Ovary (tissue), 3 donors: ENCODE measurements around the gene PRSS2.

Source experiments
- POLR2A ChIP-seq: fragments of 450-650 bp; IDR thresholded peaks from one replicate; pipeline ENCODE4 v1.6.1; 2017; ENCODE audit warnings: antibody characterized with exemption, mild to moderate bottlenecking, moderate library complexity
- TF ChIP-seq, protein P1 (sequence below), 3 donors: fragments of 450-650 bp in 2 of 3; fragments of 200-600 bp in 1 of 3; IDR thresholded peaks; one replicate each; pipeline versions ENCODE4 v1.5.1 to v1.8.0; 2016 to 2022; ENCODE audit warnings: antibody characterized with exemption in 3 of 3, mild to moderate bottlenecking in 1 of 3
- donor health status: DM: no; HTN: no; CAD: no.

DNA sequence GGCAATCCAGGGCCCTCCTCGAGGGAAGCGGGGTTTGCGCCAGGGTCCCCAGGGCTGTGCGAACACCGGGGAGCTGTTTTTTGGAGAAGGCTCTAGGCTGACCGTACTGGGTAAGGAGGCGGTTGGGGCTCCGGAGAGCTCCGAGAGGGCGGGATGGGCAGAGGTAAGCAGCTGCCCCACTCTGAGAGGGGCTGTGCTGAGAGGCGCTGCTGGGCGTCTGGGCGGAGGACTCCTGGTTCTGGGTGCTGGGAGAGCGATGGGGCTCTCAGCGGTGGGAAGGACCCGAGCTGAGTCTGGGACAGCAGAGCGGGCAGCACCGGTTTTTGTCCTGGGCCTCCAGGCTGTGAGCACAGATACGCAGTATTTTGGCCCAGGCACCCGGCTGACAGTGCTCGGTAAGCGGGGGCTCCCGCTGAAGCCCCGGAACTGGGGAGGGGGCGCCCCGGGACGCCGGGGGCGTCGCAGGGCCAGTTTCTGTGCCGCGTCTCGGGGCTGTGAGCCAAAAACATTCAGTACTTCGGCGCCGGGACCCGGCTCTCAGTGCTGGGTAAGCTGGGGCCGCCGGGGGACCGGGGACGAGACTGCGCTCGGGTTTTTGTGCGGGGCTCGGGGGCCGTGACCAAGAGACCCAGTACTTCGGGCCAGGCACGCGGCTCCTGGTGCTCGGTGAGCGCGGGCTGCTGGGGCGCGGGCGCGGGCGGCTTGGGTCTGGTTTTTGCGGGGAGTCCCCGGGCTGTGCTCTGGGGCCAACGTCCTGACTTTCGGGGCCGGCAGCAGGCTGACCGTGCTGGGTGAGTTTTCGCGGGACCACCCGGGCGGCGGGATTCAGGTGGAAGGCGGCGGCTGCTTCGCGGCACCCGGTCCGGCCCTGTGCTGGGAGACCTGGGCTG is 26.0 kb downstream of the PRSS2 start:
- TF ChIP-seq, protein P1, sequence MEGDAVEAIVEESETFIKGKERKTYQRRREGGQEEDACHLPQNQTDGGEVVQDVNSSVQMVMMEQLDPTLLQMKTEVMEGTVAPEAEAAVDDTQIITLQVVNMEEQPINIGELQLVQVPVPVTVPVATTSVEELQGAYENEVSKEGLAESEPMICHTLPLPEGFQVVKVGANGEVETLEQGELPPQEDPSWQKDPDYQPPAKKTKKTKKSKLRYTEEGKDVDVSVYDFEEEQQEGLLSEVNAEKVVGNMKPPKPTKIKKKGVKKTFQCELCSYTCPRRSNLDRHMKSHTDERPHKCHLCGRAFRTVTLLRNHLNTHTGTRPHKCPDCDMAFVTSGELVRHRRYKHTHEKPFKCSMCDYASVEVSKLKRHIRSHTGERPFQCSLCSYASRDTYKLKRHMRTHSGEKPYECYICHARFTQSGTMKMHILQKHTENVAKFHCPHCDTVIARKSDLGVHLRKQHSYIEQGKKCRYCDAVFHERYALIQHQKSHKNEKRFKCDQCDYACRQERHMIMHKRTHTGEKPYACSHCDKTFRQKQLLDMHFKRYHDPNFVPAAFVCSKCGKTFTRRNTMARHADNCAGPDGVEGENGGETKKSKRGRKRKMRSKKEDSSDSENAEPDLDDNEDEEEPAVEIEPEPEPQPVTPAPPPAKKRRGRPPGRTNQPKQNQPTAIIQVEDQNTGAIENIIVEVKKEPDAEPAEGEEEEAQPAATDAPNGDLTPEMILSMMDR (IDR thresholded peaks at IDR 0.05), result no peak
- TF ChIP-seq POLR2A, result no peak
